Measurements from ENCODE around the gene RBBP8.

The RBBP8 gene

GRCh38 chr18:23038712-23039111 is 105.6 kb downstream of the RBBP8 start:
- ATAC-seq (replicated peaks): no peak
- Mint-ChIP-seq H3K27me3 (peaks cover 0 to 5% of the 10 kb centered on the region in 2 donors), H3K9me3 (no peaks in the 10 kb centered on the region), H3K27ac (no peak overlapping the region), H3K4me1 (ENCODE audit: low read depth in 2 of 2) (no peaks in the 10 kb centered on the region), H3K36me3 (ENCODE audit: insufficient read depth) (no peaks in the 10 kb centered on the region), H3K4me3 (no peak overlapping the region)
- no peak for DNase-seq

DNA sequence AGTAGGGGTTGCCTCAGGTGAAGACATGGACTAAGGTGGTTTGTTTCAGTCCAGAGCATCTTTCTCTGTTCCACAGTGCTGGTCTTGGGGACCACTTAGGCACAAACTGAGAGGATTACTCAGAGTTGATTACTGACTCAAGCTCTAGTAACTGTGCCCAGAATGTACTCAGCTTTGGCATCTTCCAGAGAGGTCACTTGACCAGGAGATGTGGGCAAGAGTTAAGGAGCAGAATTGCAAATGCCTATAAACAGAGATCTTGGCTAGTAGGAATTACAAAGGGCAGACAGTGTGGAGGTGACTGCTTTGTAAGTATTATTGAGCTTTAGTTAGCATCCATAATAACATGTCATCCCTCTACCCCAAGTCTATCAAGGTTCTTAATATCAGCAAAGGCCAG is 109.0 kb downstream of the RBBP8 start:
- Mint-ChIP-seq H3K9me3 (no peaks in the 10 kb centered on the region), H3K4me3 (no peak overlapping the region), H3K27me3 (peaks cover 0 to 5% of the 10 kb centered on the region in 2 donors), H3K27ac (no peak overlapping the region), H3K4me1 (ENCODE audit: low read depth in 2 of 2) (no peaks in the 10 kb centered on the region), H3K36me3 (ENCODE audit: insufficient read depth) (no peaks in the 10 kb centered on the region)
- ATAC-seq (replicated peaks) (no peak), DNase-seq (no peak)

- DNase-seq: no peak
- no peak for ATAC-seq (replicated peaks)
- H3K9me3 Mint-ChIP-seq: no peaks in the 10 kb centered on the region
- no peak overlapping the region for H3K4me3 Mint-ChIP-seq
- no peaks in the 10 kb centered on the region for H3K36me3 Mint-ChIP-seq (ENCODE audit: insufficient read depth)
- H3K27me3 Mint-ChIP-seq: no peaks in the 10 kb centered on the region
- no peak overlapping the region for H3K27ac Mint-ChIP-seq
- H3K4me1 Mint-ChIP-seq (ENCODE audit: low read depth in 2 of 2): no peaks in the 10 kb centered on the region
Observed at GRCh38 chr18:23043803-23044376, 110.8 kb downstream of the RBBP8 start.

GRCh38 chr18:23049698-23050373 is 116.7 kb downstream of the RBBP8 start:
- H3K4me3 Mint-ChIP-seq: peak overlapping the region; percentile 26 to 61
- H3K36me3 Mint-ChIP-seq (ENCODE audit: insufficient read depth): no peaks in the 10 kb centered on the region
- peaks cover 13 to 18% of the 10 kb centered on the region in 2 donors for H3K4me1 Mint-ChIP-seq (ENCODE audit: low read depth in 2 of 2)
- no peak for DNase-seq
- ATAC-seq (replicated peaks): peak; percentile 66
- peak overlapping the region in 1 of 2 donors; percentile 78 for H3K27ac Mint-ChIP-seq
- H3K9me3 Mint-ChIP-seq: no peaks in the 10 kb centered on the region
- peaks cover 7 to 10% of the 10 kb centered on the region in 2 donors for H3K27me3 Mint-ChIP-seq

- ATAC-seq (replicated peaks) (no peak), DNase-seq (no peak)
- Mint-ChIP-seq H3K4me1 (ENCODE audit: low read depth in 2 of 2) (peaks cover 13 to 18% of the 10 kb centered on the region in 2 donors), H3K27me3 (peaks cover 7 to 27% of the 10 kb centered on the region in 2 donors), H3K4me3 (no peak overlapping the region), H3K36me3 (ENCODE audit: insufficient read depth) (no peaks in the 10 kb centered on the region), H3K27ac (peak overlapping the region in 1 of 2 donors; percentile 75), H3K9me3 (no peaks in the 10 kb centered on the region)
Observed at GRCh38 chr18:23053776-23054457, 120.8 kb downstream of the RBBP8 start.

GRCh38 chr18:23054553-23054952 is 121.4 kb downstream of the RBBP8 start:
- peak overlapping the region in 1 of 2 donors; percentile 75 for H3K27ac Mint-ChIP-seq
- ATAC-seq (replicated peaks) (no peak), DNase-seq (no peak)

DNA sequence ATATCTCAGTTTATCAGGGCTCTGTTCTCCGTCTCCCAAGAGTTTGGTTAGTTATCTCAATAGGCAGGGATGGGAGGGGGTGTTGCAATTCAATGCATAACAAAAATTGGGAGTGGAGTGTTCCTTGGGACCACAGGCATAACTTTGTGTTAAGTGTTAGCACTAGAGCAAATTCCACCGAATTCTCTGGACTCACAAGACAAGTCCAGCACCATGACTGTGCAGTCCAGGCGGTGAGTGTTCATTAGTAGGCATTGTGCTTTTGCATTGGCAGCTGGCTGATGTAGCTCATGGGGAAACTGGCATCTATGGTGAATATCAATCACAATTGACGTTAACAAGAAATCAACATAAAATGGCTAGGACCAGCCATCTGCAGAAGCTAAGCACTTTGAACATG is 123.2 kb downstream of the RBBP8 start:
- H3K9me3 Mint-ChIP-seq: no peaks in the 10 kb centered on the region
- ATAC-seq (replicated peaks) (no peak), DNase-seq (no peak)
- no peaks in the 10 kb centered on the region for H3K36me3 Mint-ChIP-seq (ENCODE audit: insufficient read depth)
- H3K4me1 Mint-ChIP-seq (ENCODE audit: low read depth in 2 of 2): peaks cover 0 to 4% of the 10 kb centered on the region in 2 donors
- H3K4me3 Mint-ChIP-seq: no peak overlapping the region
- H3K27me3 Mint-ChIP-seq: peaks cover 7 to 27% of the 10 kb centered on the region in 2 donors
- H3K27ac Mint-ChIP-seq: no peak overlapping the region

More at GRCh38 chr18:23054553-23054952, 121.4 kb downstream of the RBBP8 start:
- Mint-ChIP-seq H3K9me3 (no peaks in the 10 kb centered on the region), H3K36me3 (ENCODE audit: insufficient read depth) (no peaks in the 10 kb centered on the region), H3K4me3 (no peak overlapping the region), H3K4me1 (ENCODE audit: low read depth in 2 of 2) (peaks cover 10 to 14% of the 10 kb centered on the region in 2 donors), H3K27me3 (peaks cover 7 to 27% of the 10 kb centered on the region in 2 donors)

GRCh38 chr18:23057096-23057495 is 124.0 kb downstream of the RBBP8 start:
- H3K27me3 Mint-ChIP-seq: peaks cover 7 to 27% of the 10 kb centered on the region in 2 donors
- no peak overlapping the region for H3K27ac Mint-ChIP-seq
- ATAC-seq (replicated peaks) (no peak), DNase-seq (no peak)
- peaks cover 2% of the 10 kb centered on the region for H3K36me3 Mint-ChIP-seq (ENCODE audit: insufficient read depth)
- H3K4me3 Mint-ChIP-seq: no peak overlapping the region
- H3K9me3 Mint-ChIP-seq: no peaks in the 10 kb centered on the region
- peaks cover 0 to 4% of the 10 kb centered on the region in 2 donors for H3K4me1 Mint-ChIP-seq (ENCODE audit: low read depth in 2 of 2)

GRCh38 chr18:23058746-23059415 is 125.8 kb downstream of the RBBP8 start:
- no peaks in the 10 kb centered on the region for H3K9me3 Mint-ChIP-seq
- H3K4me1 Mint-ChIP-seq (ENCODE audit: low read depth in 2 of 2): peaks cover 0 to 4% of the 10 kb centered on the region in 2 donors
- H3K4me3 Mint-ChIP-seq: no peak overlapping the region
- H3K27ac Mint-ChIP-seq: no peak overlapping the region
- H3K27me3 Mint-ChIP-seq: peaks cover 9 to 26% of the 10 kb centered on the region in 2 donors
- DNase-seq (no peak), ATAC-seq (replicated peaks) (no peak)
- H3K36me3 Mint-ChIP-seq (ENCODE audit: insufficient read depth): peaks cover 2% of the 10 kb centered on the region

GRCh38 chr18:23059541-23060465 is 126.7 kb downstream of the RBBP8 start:
- no peak overlapping the region for H3K27ac Mint-ChIP-seq
- H3K27me3 Mint-ChIP-seq: peaks cover 5 to 17% of the 10 kb centered on the region in 2 donors
- DNase-seq (no peak), ATAC-seq (replicated peaks) (no peak)
- no peaks in the 10 kb centered on the region for H3K9me3 Mint-ChIP-seq
- H3K36me3 Mint-ChIP-seq (ENCODE audit: insufficient read depth): peaks cover 2% of the 10 kb centered on the region
- no peak overlapping the region for H3K4me3 Mint-ChIP-seq
- H3K4me1 Mint-ChIP-seq (ENCODE audit: low read depth in 2 of 2): no peaks in the 10 kb centered on the region

DNA sequence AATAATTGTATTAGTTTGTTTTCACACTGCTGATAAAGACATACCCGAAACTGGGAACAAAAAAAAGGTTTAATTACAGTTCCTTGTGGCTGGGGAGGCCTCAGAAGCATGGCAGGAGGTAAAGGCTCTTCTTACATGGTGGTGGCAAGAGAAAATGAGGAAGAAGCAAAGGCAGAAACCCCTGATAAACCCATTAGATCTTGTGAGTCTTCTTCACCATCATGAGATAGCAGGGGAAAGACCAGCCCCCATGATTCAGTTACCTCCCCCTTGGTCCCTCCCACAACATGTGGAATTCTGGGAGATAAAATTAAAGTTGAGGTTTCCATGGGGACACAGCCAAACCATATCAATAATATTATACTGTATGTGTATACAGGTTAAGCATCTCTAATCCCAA is 128.9 kb downstream of the RBBP8 start:
- H3K4me1 Mint-ChIP-seq (ENCODE audit: low read depth in 2 of 2): peaks cover 2 to 4% of the 10 kb centered on the region in 2 donors
- no peak for ATAC-seq (replicated peaks)

DNA sequence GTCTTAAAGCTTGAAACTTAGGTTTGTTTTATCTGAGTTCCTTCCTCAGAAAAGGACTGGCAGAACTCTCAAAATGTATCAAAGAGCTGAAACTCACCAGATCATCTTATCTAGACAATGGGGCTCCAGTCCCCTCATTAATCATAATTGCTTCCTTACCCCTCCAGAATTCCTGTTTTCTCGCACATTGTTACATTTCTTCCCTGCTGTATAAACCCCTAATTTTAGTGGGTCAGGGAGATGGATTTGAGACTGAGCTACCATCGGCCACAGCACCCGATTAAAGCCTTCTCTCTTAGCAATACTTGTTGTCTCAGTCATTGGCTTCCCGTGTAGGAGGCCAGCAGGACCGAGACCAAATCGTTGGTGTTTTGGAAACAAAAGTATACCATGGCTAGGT is 130.4 kb downstream of the RBBP8 start:
- no peak overlapping the region for H3K4me3 Mint-ChIP-seq
- H3K27me3 Mint-ChIP-seq: peaks cover 0 to 5% of the 10 kb centered on the region in 2 donors
- ATAC-seq (replicated peaks): no peak
- no peak overlapping the region for H3K27ac Mint-ChIP-seq
- peaks cover 2% of the 10 kb centered on the region for H3K36me3 Mint-ChIP-seq (ENCODE audit: insufficient read depth)
- H3K9me3 Mint-ChIP-seq: no peaks in the 10 kb centered on the region
- peaks cover 3 to 14% of the 10 kb centered on the region in 2 donors for H3K4me1 Mint-ChIP-seq (ENCODE audit: low read depth in 2 of 2)
- DNase-seq: no peak

More for the DNA sequence above, 128.9 kb downstream of the RBBP8 start:
- Mint-ChIP-seq H3K9me3 (no peaks in the 10 kb centered on the region), H3K27ac (no peak overlapping the region), H3K4me3 (no peak overlapping the region), H3K36me3 (ENCODE audit: insufficient read depth) (peaks cover 2% of the 10 kb centered on the region), H3K27me3 (peaks cover 0 to 5% of the 10 kb centered on the region in 2 donors)
- no peak for DNase-seq
